Smooth muscle cell (in vitro differentiated cells): ENCODE data around the gene FOXC1. TPM values are rescaled to one million over a fixed set of nuclear protein-coding genes. Genes with fewer than 3 reads are reported as not detected.
A peak's percentile ranks its signal among the peaks of the same experiment; 100 is the strongest.

Source experiments
- DNase-seq: peaks from one replicate; lab custom pipeline; 2025; ENCODE audit not compliant: unreplicated experiment; lab: John Stamatoyannopoulos, UW
- H2AFZ ChIP-seq: fragments of 200-600 bp; sonication (generic); 2 replicates; pipeline ENCODE4 v1.6.0; 2016; ENCODE audit warnings: antibody characterized with exemption, low read depth, mild to moderate bottlenecking
- H3F3A ChIP-seq: fragments of 200-600 bp; sonication (generic); 2 replicates; pipeline ENCODE4 v1.6.0; 2017; ENCODE audit warnings: antibody characterized with exemption, low read depth
- H3K27ac ChIP-seq: fragments of 200-600 bp; sonication (generic); 2 replicates; pipeline ENCODE4 v1.5.1; 2016; ENCODE audit warnings: low read depth, mild to moderate bottlenecking
- H3K27me3 ChIP-seq: fragments of 200-600 bp; sonication (generic); 2 replicates; pipeline ENCODE4 v1.6.1; 2016; ENCODE audit warnings: low read depth, mild to moderate bottlenecking
- H3K36me3 ChIP-seq: fragments of 200-600 bp; sonication (generic); 2 replicates; pipeline ENCODE4 v1.5.1; 2016; ENCODE audit warnings: low read depth
- H3K4me1 ChIP-seq: fragments of 200-600 bp; sonication (generic); 2 replicates; pipeline ENCODE4 v1.5.1; 2016; ENCODE audit warnings: low read depth
- H3K4me2 ChIP-seq: fragments of 200-600 bp; sonication (generic); 2 replicates; pipeline ENCODE4 v1.6.0; 2016; ENCODE audit warnings: mild to moderate bottlenecking
- H3K4me3 ChIP-seq: fragments of 200-600 bp; sonication (generic); 2 replicates; pipeline ENCODE4 v1.5.1; 2016; ENCODE audit warnings: mild to moderate bottlenecking
- H3K79me2 ChIP-seq: fragments of 200-600 bp; sonication (generic); 2 replicates; pipeline ENCODE4 v1.6.0; 2016; ENCODE audit warnings: low read depth, mild to moderate bottlenecking
- H3K9ac ChIP-seq: fragments of 200-600 bp; sonication (generic); 2 replicates; pipeline ENCODE4 v1.6.0; 2016; ENCODE audit warnings: low read depth
- H3K9me3 ChIP-seq: fragments of 200-600 bp; sonication (generic); replicated peaks from 2 replicates; pipeline ENCODE4 v1.5.1; 2016; ENCODE audit warnings: low read depth
- H4K20me1 ChIP-seq: fragments of 200-600 bp; sonication (generic); 2 replicates; pipeline ENCODE4 v1.6.0; 2016; ENCODE audit warnings: low read depth
- CTCF ChIP-seq: fragments of 200-600 bp; sonication (generic); IDR thresholded peaks from 2 replicates; pipeline ENCODE4 v1.5.1; 2017; ENCODE audit warnings: borderline replicate concordance, mild to moderate bottlenecking, antibody characterized with exemption; ENCODE audit not compliant: insufficient read depth, poor library complexity, severe bottlenecking
- WGBS: methylation state at CpG from one replicate; pipeline ENCODE4 v1.1.7; 2016; ENCODE audit warnings: low lambda C conversion rate; 5-methylcytosine and 5-hydroxymethylcytosine counted together
- polyA plus RNA-seq: library from polyadenylated mRNA; unstranded; fragments of >200 nt; fragmentation: Nextera tagmentation; extraction: Ambion mirVana; gene quantifications from 2 replicates; pipeline ENCODE4 v1.2.1, GENCODE V29; 2016
- total RNA-seq: library from RNA; depleted of rRNA; stranded (reverse); fragments of >200 nt; gene quantifications from 2 replicates; pipeline ENCODE4 v1.2.3, GENCODE V29; 2014

Gene FOXC1
- total and polyA plus RNA-seq, 2 experiments from 2014 or later, result 0.10 to 1.4 TPM

- 89% methylated on average over 10 of the region's 10 CpGs for WGBS
- no peak overlapping the region for H3K9ac ChIP-seq
- no peak overlapping the region for H3K27ac ChIP-seq
- H3F3A ChIP-seq, result no peaks in the 10 kb centered on the region
- no peak overlapping the region for H2AFZ ChIP-seq
- H3K4me1 ChIP-seq, result peaks cover 4% of the 10 kb centered on the region
- H4K20me1 ChIP-seq, result no peaks in the 10 kb centered on the region
- peaks cover 72% of the 10 kb centered on the region for H3K27me3 ChIP-seq
- no peaks in the 10 kb centered on the region for H3K79me2 ChIP-seq
- H3K36me3 ChIP-seq, result no peaks in the 10 kb centered on the region
- DNase-seq, result no peak
- H3K4me2 ChIP-seq, result peak overlapping the region; percentile 4
- H3K9me3 ChIP-seq, result no peaks in the 10 kb centered on the region
- H3K4me3 ChIP-seq, result no peak overlapping the region
- no peak for TF ChIP-seq CTCF
Observed at GRCh38 chr6:1630212-1630770, 20.6 kb downstream of the FOXC1 start.

- WGBS, result 35% methylated on average over 11 of the region's 11 CpGs
- Histone ChIP-seq H3K4me2 (peak overlapping the region; percentile 4), H3F3A (no peaks in the 10 kb centered on the region), H3K4me1 (no peaks in the 10 kb centered on the region), H3K27me3 (peaks cover 71% of the 10 kb centered on the region), H3K9me3 (no peaks in the 10 kb centered on the region), H3K36me3 (no peaks in the 10 kb centered on the region), H3K27ac (no peak overlapping the region), H3K4me3 (no peak overlapping the region), H3K9ac (no peak overlapping the region), H4K20me1 (no peaks in the 10 kb centered on the region), H3K79me2 (no peaks in the 10 kb centered on the region), H2AFZ (no peak overlapping the region)
- DNase-seq, result no peak
- no peak for TF ChIP-seq CTCF
Observed at GRCh38 chr6:1630771-1631217, 21.1 kb downstream of the FOXC1 start.

GRCh38 chr6:1631251-1631650, 21.5 kb downstream of the FOXC1 start:
- TF ChIP-seq CTCF, result no peak
- WGBS, result 80% methylated on average over 4 of the region's 4 CpGs
- Histone ChIP-seq H3K4me2 (peak overlapping the region; percentile 4), H3K9me3 (no peaks in the 10 kb centered on the region), H3K79me2 (no peaks in the 10 kb centered on the region), H4K20me1 (no peaks in the 10 kb centered on the region), H2AFZ (no peak overlapping the region), H3K36me3 (no peaks in the 10 kb centered on the region), H3K9ac (no peak overlapping the region), H3K4me1 (no peaks in the 10 kb centered on the region), H3K27ac (no peak overlapping the region), H3K27me3 (peaks cover 67% of the 10 kb centered on the region), H3F3A (no peaks in the 10 kb centered on the region), H3K4me3 (no peak overlapping the region)
- DNase-seq, result no peak

GRCh38 chr6:1633366-1634021, 23.8 kb downstream of the FOXC1 start:
- H3K79me2 ChIP-seq, result no peaks in the 10 kb centered on the region
- H2AFZ ChIP-seq, result no peak overlapping the region
- no peaks in the 10 kb centered on the region for H3F3A ChIP-seq
- H3K4me3 ChIP-seq, result no peak overlapping the region
- 94% methylated on average over 16 of the region's 16 CpGs for WGBS
- H3K27ac ChIP-seq, result no peak overlapping the region
- no peaks in the 10 kb centered on the region for H3K9me3 ChIP-seq
- peaks cover 47% of the 10 kb centered on the region for H3K27me3 ChIP-seq
- no peak for TF ChIP-seq CTCF
- H3K4me2 ChIP-seq, result no peak overlapping the region
- no peak for DNase-seq
- no peaks in the 10 kb centered on the region for H3K36me3 ChIP-seq
- H3K9ac ChIP-seq, result no peak overlapping the region
- no peaks in the 10 kb centered on the region for H3K4me1 ChIP-seq
- H4K20me1 ChIP-seq, result no peaks in the 10 kb centered on the region
